ENCODE results near the gene ATG16L2.
"Not testable (repeated sequence)": the region's sequence is repeated elsewhere in the genome, so short reads cannot be mapped to it uniquely, and the experiment has no call there.

The ATG16L2 gene

GRCh38 chr11:72826942-72827480 is 12.8 kb downstream of the ATG16L2 start:
- DNase-seq, result no peak

GRCh38 chr11:72827656-72828055 is 13.4 kb downstream of the ATG16L2 start:
- not testable (repeated sequence) for DNase-seq

- no peak for DNase-seq
These were observed 13.9 kb downstream of the ATG16L2 start for GRCh38 chr11:72828081-72828567.

- DNase-seq, result no peak
These were observed 14.5 kb downstream of the ATG16L2 start for GRCh38 chr11:72828692-72829101.

GRCh38 chr11:72829178-72829577 is 15.0 kb downstream of the ATG16L2 start:
- DNase-seq, result no peak

- no peak for DNase-seq
These were observed 15.8 kb downstream of the ATG16L2 start for GRCh38 chr11:72829884-72830533.

- peak in 1 of 2 experiments; percentile 28 for DNase-seq
These were observed 17.5 kb downstream of the ATG16L2 start for GRCh38 chr11:72831521-72832300.

- no peak for DNase-seq
These were observed 18.3 kb downstream of the ATG16L2 start for GRCh38 chr11:72832301-72833082.

GRCh38 chr11:72833083-72833733 is 19.0 kb downstream of the ATG16L2 start:
- DNase-seq, result no peak

- DNase-seq, result no peak
These were observed 19.7 kb downstream of the ATG16L2 start for GRCh38 chr11:72833811-72834493.

GRCh38 chr11:72834905-72835304 is 20.7 kb downstream of the ATG16L2 start:
- no peak for DNase-seq

GRCh38 chr11:72836111-72836510 is 21.9 kb downstream of the ATG16L2 start:
- no peak for DNase-seq

GRCh38 chr11:72838691-72839305 is 24.6 kb downstream of the ATG16L2 start:
- no peak for DNase-seq

GRCh38 chr11:72840780-72841179 is 26.6 kb downstream of the ATG16L2 start:
- no peak for DNase-seq

- DNase-seq, result no peak
These were observed 27.2 kb downstream of the ATG16L2 start for GRCh38 chr11:72841397-72841796.

- no peak for DNase-seq
These were observed 27.9 kb downstream of the ATG16L2 start for GRCh38 chr11:72842126-72842525.

GRCh38 chr11:72842653-72843330 is 28.6 kb downstream of the ATG16L2 start:
- DNase-seq, result no peak

GRCh38 chr11:72844356-72844755 is 30.1 kb downstream of the ATG16L2 start:
- no peak for DNase-seq

- DNase-seq, result no peak
These were observed 34.7 kb downstream of the ATG16L2 start for GRCh38 chr11:72848846-72849466.

GRCh38 chr11:72850832-72851231 is 36.6 kb downstream of the ATG16L2 start:
- DNase-seq, result no peak
